HEK293 (cell line): ENCODE results near the gene KIFC1.
"Not testable (repeated sequence)": the region's sequence is repeated elsewhere in the genome, so short reads cannot be mapped to it uniquely, and the experiment has no call there.

Experiments
- CTCF ChIA-PET: fragments of 350-600 bp; formaldehyde crosslinking; extraction: SDS; loops from one replicate; lab custom pipeline; 2021; ENCODE audit warnings: antibody characterized with exemption; lab: Yijun Ruan, JAX
- POLR2A ChIA-PET: fragments of 300-600 bp; formaldehyde crosslinking; extraction: SDS; loops from one replicate; lab custom pipeline; 2020; ENCODE audit warnings: antibody characterized with exemption, inconsistent platforms; lab: Yijun Ruan, JAX
- H3K27ac ChIP-seq: fragments of 200-500 bp; sonication (Bioruptor generic); 2 replicates; pipeline ENCODE4 v1.5.1; 2014; ENCODE audit warnings: low read depth, low read length, control low read depth, inconsistent platforms; ENCODE audit errors: extremely low read depth
- H3K36me3 ChIP-seq, 2 experiments: fragments of 200-500 bp in 1 of 2; sonication (Bioruptor generic) in 1 of 2; 1 replicate in 1 of 2; 2 replicates in 1 of 2; pipeline ENCODE4 v1.5.1; 2014 to 2017; ENCODE audit warnings: inconsistent platforms in 2 of 2, low read length in 2 of 2; ENCODE audit not compliant: control insufficient read depth in 2 of 2, insufficient read depth in 1 of 2
- H3K4me1 ChIP-seq: fragments of 200-500 bp; sonication (Bioruptor generic); 2 replicates; pipeline ENCODE4 v1.5.1; 2014; ENCODE audit warnings: mild to moderate bottlenecking, low read length, inconsistent platforms; ENCODE audit not compliant: control insufficient read depth, insufficient read depth
- H3K4me3 ChIP-seq: 2 replicates; pipeline ENCODE4 v1.5.1; 2011; ENCODE audit warnings: low read depth, mild to moderate bottlenecking, control low read depth, low read length, moderate library complexity
- H3K9me3 ChIP-seq: fragments of 200-500 bp; sonication (Bioruptor generic); 2 replicates; pipeline ENCODE4 v1.5.1; 2014; ENCODE audit warnings: low read depth, low read length, inconsistent platforms; ENCODE audit not compliant: control insufficient read depth, insufficient read depth
- GFI1B ChIP-seq: fragments of 450-650 bp; formaldehyde crosslinking; IDR thresholded peaks from 2 replicates; pipeline ENCODE4 v1.5.1; 2016; ENCODE audit warnings: missing biosample characterization, missing genetic modification characterization
- MEIS1 ChIP-seq: sonication (generic); formaldehyde crosslinking; IDR thresholded peaks from 2 replicates; pipeline ENCODE4 v1.8.1; 2022; ENCODE audit warnings: missing genetic modification reagents, mild to moderate bottlenecking, borderline replicate concordance
- PRDM1 ChIP-seq: fragments of 450-650 bp; formaldehyde crosslinking; IDR thresholded peaks from 2 replicates; pipeline ENCODE4; 2016; ENCODE audit warnings: missing biosample characterization, missing genetic modification characterization
- ZNF140 ChIP-seq: fragments of 450-650 bp; formaldehyde crosslinking; IDR thresholded peaks from 2 replicates; pipeline ENCODE4 v1.5.1; 2016; ENCODE audit warnings: missing biosample characterization, missing genetic modification characterization
- ZNF266 ChIP-seq: fragments of 450-650 bp; formaldehyde crosslinking; IDR thresholded peaks from 2 replicates; pipeline ENCODE4 v1.5.1; 2016; ENCODE audit warnings: missing biosample characterization, missing genetic modification characterization, low read depth
- ZNF350 ChIP-seq: fragments of 450-650 bp; formaldehyde crosslinking; IDR thresholded peaks from 2 replicates; pipeline ENCODE4 v1.5.0; 2017; ENCODE audit warnings: missing biosample characterization, mild to moderate bottlenecking, missing genetic modification characterization
- ZNF600 ChIP-seq: fragments of 450-650 bp; formaldehyde crosslinking; IDR thresholded peaks from 2 replicates; pipeline ENCODE4 v1.5.1; 2016; ENCODE audit warnings: missing biosample characterization, missing genetic modification characterization
- ZNF624 ChIP-seq: fragments of 450-650 bp; formaldehyde crosslinking; IDR thresholded peaks from 2 replicates; pipeline ENCODE4 v1.5.1; 2017; ENCODE audit warnings: missing biosample characterization, missing genetic modification characterization
- TF ChIP-seq, protein P1 (sequence below): fragments of 450-650 bp; formaldehyde crosslinking; IDR thresholded peaks from 2 replicates; pipeline ENCODE4 v1.5.1; 2016; ENCODE audit warnings: missing biosample characterization, missing genetic modification characterization
- TF ChIP-seq, protein P2 (sequence below): fragments of 450-650 bp; formaldehyde crosslinking; IDR thresholded peaks from 2 replicates; pipeline ENCODE4 v1.5.1; 2016; ENCODE audit warnings: missing biosample characterization, missing genetic modification characterization
- TF ChIP-seq, protein P3 (sequence below): IDR thresholded peaks from 2 replicates; pipeline ENCODE4 v1.6.1; 2011; ENCODE audit warnings: mild to moderate bottlenecking, low read depth, low read length, borderline replicate concordance

Gene KIFC1

DNA sequence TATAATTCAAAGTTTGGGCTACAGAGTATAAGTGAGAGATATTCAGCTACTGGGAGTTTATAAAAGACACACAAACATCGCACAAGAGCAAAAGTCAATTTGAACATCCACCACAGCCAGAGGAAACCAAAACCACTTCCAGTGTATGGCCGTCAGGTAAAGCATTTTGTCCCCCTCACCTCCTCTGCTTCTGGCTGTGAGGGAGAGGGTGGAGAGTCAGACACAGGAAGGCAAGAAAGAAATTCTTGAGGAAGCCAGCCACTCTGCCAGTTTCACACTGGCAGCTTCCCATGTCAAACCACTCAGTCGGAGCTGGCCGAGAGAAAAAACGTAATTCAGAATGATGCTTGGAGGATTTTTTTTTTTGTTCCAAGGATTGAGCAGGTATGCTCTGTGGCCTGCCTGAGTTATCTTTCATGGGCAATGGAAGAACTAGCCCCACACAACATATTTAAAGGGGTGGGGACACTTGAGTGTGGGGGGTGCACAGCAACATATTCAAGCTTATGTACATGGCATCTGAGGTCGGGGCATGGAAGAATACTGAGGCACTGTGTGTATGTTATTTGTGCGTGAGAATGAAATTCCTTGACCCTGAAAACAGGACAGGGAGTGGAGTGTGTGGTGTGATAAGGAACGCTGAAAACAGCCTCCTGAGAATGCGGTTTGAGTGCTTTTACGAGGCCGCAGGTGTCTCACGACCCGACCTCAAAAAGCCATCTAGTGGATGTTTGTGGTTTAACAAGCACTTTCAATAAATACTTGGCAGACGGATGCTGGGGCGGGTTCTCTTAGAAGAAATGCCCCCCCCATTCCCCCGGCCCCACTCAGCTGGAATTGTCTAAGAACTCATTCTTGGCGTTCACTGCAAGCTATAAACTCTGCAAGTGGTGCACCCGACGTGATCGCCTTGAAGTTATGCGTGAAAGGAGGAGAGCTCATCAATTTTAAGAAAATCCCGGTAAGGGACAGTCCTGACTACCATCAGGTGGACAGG is 46.6 kb upstream of the KIFC1 start (continued):
- TF ChIP-seq, protein P1, sequence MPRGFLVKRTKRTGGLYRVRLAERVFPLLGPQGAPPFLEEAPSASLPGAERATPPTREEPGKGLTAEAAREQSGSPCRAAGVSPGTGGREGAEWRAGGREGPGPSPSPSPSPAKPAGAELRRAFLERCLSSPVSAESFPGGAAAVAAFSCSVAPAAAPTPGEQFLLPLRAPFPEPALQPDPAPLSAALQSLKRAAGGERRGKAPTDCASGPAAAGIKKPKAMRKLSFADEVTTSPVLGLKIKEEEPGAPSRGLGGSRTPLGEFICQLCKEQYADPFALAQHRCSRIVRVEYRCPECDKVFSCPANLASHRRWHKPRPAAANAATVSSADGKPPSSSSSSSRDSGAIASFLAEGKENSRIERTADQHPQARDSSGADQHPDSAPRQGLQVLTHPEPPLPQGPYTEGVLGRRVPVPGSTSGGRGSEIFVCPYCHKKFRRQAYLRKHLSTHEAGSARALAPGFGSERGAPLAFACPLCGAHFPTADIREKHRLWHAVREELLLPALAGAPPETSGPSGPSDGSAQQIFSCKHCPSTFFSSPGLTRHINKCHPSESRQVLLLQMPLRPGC (tag by site-specific recombination): peak; percentile 67; the same call in 1 of the 2 replicates
- TF ChIP-seq MEIS1 (CRISPR knock-in tag): no peak
- no peak for TF ChIP-seq GFI1B (tag by site-specific recombination)
- TF ChIP-seq ZNF266: no peak
- no peak for TF ChIP-seq ZNF624 (tag by site-specific recombination)
- no peak for TF ChIP-seq ZNF350 (tag by site-specific recombination)
- TF ChIP-seq, all 188 proteins: peak for 50

DNA sequence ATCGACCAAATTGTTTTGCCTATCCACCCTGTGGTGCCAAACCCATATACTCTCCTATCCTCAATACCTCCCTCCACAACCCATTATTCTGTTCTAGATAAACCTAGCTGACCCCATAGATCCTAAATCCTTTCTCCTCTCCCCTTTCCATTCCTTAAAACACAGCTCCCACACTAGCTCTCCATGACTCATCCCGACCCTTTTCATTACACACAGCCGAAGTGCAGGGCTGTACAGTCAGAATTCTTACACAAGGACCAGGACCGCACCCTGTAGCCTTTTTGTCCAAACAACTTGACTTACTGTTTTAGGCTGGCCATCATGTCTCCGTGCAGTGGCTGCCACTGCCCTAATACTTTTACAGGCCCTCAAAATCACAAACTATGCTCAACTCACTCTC is 44.7 kb upstream of the KIFC1 start:
- not testable (repeated sequence) for H3K9me3 ChIP-seq, H3K4me3 ChIP-seq, H3K4me1 ChIP-seq, H3K27ac ChIP-seq, H3K36me3 ChIP-seq
- ChIA-PET POLR2A (interaction anchor here (1.1 kb wide), 1 partner anchor 75 kb away, joined by 3 read pairs; the partner anchor contains the start of genes RPS18 and VPS52), CTCF (interaction anchor here (0.7 to 3.3 kb wide), 3 partner anchors 16 to 79 kb away, joined by 3 to 30 read pairs (median 4); no protein-coding TSS in a partner anchor)
- TF ChIP-seq PRDM1 (tag by site-specific recombination): 0 out of 2 replicates have a peak, but pooled peaks have one; percentile 54

DNA sequence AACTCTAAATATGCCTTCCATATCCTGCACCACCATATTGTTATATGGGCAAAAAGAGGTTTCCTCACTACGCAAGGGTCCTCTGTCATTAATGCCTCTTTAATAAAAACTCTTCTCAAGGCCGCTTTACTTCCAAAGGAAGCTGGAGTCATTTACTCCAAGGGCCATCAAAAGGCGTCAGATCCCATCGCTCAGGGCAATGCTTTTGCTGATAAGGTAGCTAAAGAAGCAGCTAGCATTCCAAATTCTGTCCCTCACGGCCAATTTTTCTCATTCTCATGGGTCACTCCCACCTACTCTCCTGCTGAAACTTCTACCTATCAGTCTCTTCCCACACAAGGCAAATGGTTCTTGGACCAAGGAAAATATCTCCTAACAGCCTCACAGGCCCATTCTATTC is 43.8 kb upstream of the KIFC1 start:
- CTCF ChIA-PET: interaction anchor here (0.6 to 2.0 kb wide), 7 partner anchors 17 to 239 kb away, joined by 3 to 4 read pairs (median 3); no protein-coding TSS in a partner anchor
- Histone ChIP-seq H3K27ac (no peak overlapping the region), H3K4me3 (no peak overlapping the region), H3K36me3 (no peaks in the 10 kb centered on the region), H3K4me1 (peaks cover 4% of the 10 kb centered on the region), H3K9me3 (no peaks in the 10 kb centered on the region)
- TF ChIP-seq ZNF140: no peak
- TF ChIP-seq, protein P2, sequence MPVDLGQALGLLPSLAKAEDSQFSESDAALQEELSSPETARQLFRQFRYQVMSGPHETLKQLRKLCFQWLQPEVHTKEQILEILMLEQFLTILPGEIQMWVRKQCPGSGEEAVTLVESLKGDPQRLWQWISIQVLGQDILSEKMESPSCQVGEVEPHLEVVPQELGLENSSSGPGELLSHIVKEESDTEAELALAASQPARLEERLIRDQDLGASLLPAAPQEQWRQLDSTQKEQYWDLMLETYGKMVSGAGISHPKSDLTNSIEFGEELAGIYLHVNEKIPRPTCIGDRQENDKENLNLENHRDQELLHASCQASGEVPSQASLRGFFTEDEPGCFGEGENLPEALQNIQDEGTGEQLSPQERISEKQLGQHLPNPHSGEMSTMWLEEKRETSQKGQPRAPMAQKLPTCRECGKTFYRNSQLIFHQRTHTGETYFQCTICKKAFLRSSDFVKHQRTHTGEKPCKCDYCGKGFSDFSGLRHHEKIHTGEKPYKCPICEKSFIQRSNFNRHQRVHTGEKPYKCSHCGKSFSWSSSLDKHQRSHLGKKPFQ (tag by site-specific recombination): no peak
- 0 out of 2 replicates have a peak, but pooled peaks have one; percentile 23 for TF ChIP-seq ZNF600
- TF ChIP-seq, protein P3, sequence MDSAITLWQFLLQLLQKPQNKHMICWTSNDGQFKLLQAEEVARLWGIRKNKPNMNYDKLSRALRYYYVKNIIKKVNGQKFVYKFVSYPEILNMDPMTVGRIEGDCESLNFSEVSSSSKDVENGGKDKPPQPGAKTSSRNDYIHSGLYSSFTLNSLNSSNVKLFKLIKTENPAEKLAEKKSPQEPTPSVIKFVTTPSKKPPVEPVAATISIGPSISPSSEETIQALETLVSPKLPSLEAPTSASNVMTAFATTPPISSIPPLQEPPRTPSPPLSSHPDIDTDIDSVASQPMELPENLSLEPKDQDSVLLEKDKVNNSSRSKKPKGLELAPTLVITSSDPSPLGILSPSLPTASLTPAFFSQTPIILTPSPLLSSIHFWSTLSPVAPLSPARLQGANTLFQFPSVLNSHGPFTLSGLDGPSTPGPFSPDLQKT: no peak
- POLR2A ChIA-PET: no interaction called here

DNA sequence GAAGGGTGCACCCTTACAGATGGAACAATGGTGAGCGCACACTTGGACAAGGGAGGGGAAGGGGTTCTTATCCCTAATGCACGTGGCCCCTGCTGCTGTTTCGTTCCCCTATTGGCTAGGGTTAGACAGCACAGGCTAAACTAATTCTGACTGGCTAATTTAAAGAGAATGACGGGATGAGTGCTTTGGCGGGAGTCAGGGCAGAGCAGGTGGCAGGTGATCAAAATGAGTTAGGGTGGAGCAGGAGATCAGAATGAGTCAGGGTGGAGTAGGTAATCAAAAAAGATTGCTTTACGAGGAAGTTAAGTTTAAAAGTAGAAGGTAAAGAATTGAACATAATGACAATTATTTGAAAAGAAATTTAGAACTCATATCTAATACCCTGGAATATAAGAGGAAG is 35.8 kb upstream of the KIFC1 start:
- H3K4me3 ChIP-seq, H3K9me3 ChIP-seq, H3K4me1 ChIP-seq, H3K27ac ChIP-seq, H3K36me3 ChIP-seq, POLR2A ChIA-PET: not testable (repeated sequence)
- CTCF ChIA-PET: interaction anchor here (1.2 kb wide), 1 partner anchor 11 kb away, joined by 4 read pairs; no protein-coding TSS in a partner anchor
